Measurements from ENCODE around the gene KRT2.

KRT2 gene

DNA sequence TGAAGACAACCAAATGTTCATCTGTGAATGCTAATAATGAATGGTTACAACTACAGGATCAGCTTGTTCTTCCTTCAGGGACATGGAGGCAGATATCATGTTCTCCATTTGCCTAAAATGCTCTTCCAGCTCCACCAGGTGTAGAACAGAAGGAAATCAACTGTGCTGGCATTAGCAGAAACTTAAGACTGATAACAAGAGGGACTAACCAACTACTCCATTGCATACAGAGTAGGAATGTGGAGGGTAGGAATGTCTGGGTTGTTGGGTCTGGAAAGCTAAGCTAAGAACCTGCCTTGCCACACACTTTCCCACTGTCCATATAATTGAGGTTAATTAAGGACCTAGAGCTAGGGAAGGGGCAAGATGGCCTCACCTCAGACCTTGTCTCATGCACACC lies 11.4 kb upstream of the KRT2 start:
- DNase-seq (ENCODE audit: low read depth), result no peak

DNA sequence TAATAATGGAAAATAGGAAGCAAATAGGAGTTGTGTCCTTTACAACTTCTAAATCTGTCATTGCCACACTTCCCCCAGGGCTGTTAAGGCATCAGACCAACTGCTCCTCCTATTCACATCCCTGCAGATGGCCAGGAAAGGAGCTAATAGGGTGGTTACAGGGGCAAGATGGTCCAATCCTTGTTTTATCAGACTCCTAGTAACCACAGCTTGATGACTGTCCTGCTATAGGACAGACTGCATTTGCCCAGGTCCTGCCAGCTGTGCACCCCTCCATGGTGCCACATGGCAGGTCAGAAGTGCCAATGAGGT lies 10.9 kb upstream of the KRT2 start:
- no peak for DNase-seq (ENCODE audit: low read depth)

DNA sequence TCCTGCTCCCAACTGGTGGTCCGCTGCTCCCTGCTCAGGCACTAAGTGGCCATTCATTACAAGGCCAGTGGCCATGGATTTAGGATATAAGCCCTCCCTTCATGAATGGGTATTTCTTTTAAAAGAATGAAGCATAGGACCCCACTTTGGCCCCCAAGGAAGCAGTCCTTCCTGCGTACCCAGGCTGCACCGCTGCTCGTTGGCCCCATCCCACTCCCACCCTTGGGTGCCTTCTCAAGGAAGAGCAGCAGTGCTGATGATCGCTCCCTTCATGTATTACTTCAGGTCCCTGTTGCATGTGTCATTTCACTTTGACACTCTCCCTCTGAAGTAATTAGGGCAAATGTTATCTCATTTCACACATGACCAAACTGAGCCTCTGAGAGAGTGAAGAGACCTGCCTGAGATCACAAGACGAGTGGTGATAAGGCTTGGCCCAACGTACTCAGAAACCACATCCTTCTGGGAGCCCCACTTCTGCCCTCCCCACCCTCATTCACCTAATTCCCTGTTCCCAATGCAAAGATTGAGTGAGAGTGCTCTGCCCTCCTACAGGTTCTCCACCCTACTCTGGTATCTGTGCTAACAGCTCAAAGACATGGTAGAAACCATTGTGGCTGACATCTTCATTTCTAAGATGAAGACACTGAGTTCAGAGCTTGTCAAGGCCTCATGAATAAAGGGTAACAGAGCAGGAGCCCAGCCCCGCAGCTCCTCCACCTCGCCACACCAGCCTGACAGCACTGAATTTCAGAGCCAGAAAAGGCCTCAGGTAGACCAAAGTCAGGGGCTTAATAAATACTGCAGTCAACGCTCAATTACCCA lies 10.3 kb upstream of the KRT2 start:
- no peak for DNase-seq (ENCODE audit: low read depth)

DNA sequence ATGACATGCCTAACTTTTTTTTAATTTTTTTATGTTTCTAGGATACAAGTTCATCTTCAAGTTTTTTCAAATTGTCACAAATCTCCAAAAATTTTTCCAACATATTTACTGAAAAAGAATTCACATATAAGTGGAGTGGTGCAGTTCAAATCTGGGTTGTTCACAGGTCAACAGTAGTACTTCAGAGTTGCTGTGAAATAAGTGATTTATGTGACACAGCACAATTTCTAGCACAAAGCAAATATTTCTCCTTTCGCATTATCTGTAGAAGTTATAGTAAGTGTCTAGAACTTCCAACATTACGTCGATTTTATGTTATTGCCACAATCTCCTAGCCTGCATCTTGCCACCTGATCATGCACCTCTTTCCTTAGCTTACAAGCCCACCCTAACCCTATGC lies 9.7 kb upstream of the KRT2 start:
- no peak for DNase-seq (ENCODE audit: low read depth)

DNA sequence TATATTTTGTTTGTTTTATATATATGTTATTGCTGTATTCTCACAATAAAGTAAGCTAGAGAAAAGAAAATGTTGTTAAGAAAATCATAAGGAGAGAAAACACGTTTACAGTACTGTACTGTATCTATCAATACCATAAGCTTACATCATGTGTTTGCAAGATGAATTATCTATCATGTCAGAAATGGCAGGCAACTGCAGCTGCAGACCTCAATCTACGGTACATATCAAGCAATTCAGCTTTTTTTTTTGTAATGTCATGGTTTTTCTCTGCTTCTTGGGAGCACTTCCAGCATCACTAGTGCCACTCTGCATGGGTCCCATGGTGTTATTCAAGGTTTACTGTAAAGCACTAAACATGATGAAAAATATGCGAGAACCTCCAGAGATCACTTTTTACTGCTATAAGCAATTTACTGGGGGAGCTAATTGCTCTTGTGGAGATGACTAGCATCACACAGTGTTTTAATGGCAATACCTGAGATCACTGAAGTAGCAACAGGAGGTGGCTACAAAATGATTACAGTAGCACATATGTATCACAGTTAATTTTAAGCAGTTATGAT lies 9.0 kb upstream of the KRT2 start:
- DNase-seq (ENCODE audit: low read depth), result no peak

DNA sequence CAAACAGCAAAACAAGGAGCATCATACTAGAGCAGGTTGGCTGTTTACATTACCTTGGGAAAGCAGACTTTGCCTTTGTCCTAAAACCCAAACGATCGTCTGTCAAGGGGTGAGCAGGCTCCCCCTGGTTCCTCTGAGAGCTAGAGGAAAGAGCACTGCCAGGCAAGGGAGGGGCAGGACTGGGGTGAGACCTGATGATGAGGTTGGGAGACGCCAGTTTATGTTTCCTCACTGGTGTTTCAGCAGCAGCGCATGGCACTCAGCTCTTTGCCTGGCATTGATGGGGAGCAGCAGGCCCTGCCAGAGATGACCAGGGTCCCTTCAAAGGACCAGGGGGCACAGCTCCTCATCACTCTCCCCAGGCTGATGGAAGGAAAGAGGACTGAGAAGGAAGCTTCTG lies 7.9 kb upstream of the KRT2 start:
- DNase-seq (ENCODE audit: low read depth), result no peak

DNA sequence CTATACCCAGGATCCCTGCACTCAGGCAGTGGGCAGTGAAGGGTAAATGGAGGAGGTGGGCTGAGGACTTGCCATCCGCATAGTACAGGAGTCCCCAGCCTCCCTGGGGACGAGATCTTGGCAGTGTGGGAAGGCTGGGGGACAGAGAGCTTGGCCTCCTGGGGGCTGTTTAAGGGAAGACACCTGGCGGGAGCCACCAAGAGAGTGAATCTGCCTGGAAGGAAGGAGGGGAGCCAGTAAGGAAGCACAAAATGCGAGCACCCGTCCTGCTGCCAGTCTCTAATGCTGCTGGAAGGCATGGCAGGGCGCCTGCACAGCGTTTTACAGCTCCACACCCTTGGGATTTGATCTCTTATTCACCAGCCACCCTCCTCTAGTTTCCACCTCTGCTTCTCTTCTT lies 7.4 kb upstream of the KRT2 start:
- no peak for DNase-seq (ENCODE audit: low read depth)

DNA sequence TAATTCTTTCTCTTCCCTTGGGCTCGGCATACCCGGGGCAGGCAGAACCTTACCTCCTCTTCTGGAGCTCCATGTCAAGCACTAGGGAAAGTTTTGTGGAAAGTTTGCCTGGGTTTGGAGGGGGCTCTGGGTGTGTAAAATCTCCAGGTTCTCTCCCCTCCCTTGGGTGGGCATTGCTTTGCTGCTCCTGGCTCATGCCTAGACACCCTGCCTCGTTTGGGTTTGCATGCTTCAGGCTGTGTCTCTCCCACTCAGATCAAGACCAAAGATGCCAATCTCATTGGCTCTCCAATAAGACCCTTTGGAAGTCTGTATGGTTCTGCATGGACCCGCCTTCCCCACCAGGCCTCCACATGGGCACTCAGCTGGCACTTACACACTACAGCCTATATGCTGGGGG lies 6.2 kb upstream of the KRT2 start:
- DNase-seq (ENCODE audit: low read depth), result no peak

DNA sequence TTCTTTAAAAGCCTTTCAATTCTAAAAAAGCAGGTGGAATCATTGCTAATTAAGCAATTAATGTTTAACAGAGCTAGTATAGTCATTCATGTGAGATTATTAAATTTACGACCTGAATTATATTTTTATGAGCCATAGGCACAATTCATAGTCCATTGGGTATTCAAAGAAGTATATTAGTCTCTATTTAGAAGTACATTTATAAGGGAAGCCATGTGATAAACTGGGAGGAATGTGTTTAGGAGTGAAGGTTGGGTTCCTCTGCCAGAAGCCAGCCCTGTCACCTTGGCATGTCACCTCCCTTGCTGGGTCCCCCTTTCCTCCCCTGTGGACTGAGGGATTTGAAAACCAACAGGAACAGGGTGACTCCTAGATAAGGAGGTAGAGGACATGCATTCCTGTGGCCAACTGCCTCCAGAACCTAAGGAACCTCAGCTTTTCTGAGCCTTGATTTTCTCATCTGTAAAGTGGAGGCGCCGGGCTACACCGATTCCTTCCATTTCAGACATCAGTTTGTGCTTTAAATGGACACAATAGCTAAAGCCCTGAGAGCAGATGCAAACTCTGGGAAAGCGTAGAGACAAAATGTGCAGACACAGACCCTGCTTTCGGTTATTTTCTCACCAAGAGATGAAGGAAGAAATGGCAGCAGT lies 5.4 kb upstream of the KRT2 start:
- DNase-seq (ENCODE audit: low read depth), result no peak

DNA sequence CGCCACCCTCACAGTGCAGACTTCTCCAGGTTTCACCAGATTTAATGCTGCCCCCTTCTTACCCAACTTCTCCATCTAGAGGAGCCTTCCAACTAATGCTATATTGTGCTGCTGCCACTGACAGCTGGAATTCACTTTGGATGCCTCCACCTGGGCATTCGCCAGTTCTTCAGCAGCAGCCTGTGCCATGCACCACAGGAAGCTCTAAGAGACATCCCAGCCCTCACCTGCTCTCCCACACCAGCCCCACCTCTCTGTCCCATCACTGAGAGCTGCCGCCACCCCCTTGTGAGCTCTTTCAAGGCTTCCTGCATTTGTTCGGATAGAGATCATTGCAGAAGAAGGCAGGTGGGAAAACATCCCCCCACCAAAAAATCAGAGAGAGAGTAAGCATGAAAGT lies 4.6 kb upstream of the KRT2 start:
- no peak for DNase-seq (ENCODE audit: low read depth)

DNA sequence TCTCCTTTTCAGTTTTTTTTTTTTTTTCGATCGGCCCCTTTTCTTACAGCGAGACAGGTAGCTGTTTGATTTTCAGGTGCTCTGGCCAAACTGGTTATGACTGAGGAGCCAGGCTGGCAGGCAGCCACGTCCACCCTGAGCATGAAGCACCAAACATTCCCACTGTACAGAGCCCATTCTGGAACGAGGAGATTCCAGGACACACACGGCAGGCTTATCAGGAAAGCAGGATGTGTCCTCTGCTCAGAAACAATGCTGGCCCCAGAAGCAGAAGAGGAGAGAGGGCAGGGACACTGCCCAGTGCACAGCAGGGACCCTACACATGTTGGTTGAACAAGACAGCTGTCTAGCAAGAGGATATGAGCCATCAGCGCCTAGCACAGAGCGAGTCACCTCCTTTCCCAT lies 3.7 kb upstream of the KRT2 start:
- no peak for DNase-seq (ENCODE audit: low read depth)

DNA sequence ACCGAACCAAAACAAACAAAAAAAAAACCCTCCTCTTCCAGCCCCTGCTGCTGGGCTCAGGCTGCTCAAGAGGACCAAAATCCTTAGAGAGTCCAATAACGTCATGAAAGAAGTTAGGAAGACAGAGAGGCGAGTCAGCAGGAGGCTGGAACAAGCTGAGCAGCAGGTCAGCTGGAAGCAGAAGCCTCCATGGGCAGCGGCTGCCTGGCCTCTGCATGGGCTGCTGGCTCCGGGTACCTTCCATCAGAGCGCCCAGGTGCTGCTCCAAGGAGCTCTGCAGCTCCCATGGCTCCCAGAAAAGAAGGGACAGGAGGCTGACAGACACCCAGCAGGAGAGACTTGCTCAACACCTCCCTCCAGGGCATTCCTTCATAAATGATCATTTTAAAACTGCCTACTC lies 3.2 kb upstream of the KRT2 start:
- no peak for DNase-seq (ENCODE audit: low read depth)

DNA sequence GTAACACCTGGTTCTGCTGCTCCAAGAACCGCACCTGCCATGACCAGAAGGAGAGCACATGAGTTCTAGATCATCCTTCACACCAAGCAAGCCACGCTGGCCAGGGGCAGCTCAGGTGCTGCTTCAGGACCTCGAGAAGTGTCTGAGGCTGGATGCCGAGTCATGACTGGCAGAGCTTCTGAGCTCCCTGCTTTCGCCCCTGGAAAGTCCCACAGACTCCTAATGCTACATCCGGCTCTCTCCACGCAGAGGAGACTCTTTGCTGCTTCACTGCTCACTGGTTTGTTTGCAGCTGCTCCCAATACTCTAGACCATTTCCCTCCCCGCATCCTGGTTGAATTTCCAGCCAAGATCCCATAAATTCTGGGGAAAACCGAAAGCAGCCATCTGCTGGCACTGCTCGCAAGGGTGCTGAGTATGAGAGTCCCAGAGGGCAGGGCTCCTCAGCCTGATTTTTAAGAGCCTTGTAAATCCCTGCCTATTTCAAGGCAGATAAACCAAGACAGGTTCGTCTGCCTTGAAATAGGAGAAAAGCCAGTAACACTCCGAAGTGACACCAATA lies 1.4 kb downstream of the KRT2 start:
- DNase-seq (ENCODE audit: low read depth), result peak; percentile 3

DNA sequence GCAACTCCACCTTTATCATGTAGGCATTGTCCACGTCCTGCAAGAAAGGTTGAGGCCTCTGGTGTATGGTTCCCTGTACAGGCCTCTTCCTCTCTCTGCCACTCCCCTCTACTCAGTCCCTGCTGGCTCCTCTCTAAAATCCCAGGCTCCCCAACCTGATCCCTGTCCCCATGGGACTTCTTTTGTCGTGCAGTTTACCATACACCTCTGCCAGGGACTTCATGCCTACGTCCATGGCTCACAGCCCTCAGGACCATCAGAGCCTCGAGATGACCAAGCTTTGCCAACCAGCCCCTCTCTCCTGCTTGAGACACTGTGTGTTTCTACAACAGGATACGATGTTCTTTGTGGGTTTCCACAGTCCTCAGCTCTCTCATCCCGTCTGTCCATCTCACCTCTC lies 2.9 kb downstream of the KRT2 start:
- no peak for DNase-seq (ENCODE audit: low read depth)

DNA sequence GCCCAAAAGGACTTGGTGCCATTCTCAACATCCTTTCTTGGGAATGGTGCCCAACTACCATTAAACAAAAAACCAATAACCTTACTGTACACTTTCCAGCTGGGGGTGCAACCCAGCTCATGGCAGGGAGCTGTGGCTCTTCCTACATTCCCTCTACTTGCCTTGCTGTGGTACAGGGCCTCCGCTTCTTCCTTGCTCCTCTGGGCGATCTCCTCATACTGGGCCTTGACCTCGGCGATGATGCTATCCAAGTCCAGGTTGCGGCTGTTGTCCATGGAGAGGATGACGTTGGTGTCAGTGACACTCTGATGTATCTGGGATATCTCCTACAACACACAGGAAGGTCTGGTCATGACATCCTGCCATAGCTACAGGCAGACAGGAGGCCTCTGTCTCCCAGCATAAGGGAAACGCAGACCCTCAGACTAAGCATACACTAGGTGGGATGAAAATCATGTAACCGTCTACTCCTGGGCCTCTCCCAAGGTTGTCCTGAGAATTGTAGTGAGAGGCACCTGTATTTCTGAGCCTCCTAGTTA lies 3.9 kb downstream of the KRT2 start:
- DNase-seq (ENCODE audit: low read depth), result no peak

DNA sequence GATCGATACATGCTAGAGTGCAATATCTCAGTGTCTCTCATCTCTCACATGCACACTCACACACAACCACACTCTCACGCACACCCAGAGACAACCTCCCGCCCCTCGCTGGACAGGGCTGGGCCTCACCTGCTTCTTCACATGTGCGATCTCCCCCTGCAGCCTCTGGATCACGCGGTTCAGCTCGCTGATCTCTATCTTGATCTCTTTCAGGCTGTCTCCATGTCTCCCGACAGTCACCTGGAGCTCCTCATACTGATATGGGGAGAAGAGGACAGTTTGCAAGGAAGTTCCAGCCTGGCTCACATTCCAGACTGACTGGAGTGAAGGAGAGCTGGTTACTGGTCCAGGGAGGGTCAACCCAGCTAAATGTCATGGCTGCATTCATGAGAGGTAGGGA lies 4.4 kb downstream of the KRT2 start:
- no peak for DNase-seq (ENCODE audit: low read depth)

DNA sequence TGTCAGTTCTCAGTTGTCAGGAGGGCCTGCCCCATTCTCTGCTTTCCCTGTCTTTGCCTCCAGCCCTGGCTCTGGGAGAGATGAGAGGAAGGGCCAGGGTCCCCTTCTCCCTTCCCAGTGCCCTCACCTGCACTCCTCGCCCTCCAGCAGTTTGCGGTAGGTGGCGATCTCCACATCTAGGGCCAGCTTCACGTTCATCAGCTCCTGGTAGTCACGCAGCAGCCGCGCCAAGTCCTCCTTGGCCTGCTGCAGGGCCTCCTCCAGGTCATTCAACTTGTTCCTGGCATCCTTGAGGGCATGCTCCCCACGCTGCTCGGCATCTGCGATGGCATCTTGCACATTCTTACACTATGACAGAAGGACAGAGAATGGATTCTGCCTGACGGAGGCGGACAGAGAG lies 5.4 kb downstream of the KRT2 start:
- no peak for DNase-seq (ENCODE audit: low read depth)

DNA sequence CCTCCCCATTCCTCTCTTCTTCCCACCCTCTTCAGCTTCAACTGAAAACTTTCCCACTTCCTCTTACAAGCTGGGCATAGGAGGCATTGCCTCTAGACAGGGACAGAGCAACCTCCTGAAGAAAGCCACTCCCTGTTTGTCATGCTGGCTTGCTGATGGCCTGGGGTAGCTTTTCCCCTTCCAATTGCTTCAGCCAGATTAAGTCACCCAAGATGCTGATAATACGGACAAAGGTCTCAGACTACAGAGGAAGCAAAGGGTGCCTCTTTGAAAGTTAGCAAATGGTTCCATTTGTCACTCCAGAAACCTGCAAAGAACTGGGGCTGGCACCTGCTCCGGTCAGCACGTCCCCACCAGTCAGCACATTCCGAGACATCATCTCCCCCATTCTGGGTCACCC lies 6.0 kb downstream of the KRT2 start:
- DNase-seq (ENCODE audit: low read depth), result no peak

DNA sequence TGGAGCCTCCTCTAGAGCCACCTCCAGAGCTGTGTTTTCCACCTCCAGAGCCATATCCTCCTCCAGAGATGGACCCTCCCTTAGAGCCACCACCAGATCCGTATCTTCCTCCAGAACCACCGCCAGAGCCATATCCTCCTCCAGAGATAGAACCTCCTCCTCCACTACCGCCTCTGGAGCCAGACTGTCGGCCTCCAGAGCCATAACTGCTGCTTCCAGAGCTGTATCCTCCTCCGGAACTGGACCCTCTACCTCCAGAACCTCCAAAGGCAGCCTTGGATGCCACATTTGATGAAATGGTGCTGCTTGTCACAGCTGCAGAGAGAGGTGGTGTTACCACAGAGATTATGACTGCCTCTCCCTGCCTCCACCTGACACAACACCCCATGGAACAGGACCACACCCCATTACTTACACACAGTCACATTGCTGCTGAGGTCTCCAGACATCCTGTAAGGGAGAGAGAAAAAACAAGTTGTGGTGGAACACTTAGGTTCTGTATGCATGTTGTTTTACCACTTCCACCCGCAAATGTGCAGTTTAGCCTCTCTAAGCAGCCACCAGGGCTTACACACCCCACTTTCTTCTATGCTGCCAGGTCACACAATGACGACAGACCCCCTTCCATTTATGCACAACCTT lies 6.8 kb downstream of the KRT2 start:
- DNase-seq (ENCODE audit: low read depth), result no peak

DNA sequence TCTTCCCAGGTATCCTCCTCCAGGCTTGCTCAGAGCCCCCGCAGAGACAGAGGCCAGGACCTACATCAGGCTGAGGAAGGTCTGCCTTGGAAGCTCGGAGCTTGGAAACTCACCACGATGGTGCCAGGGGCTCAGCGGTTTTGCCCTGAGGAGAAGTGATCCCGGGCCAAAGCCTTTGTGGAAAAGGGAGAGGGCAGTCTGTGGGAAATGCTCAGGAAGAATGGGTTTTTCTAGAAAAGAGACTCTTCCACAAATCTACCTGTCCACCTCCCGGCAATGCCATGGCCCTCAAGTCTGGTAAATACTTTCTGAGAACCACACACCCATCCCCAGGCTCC lies 8.0 kb downstream of the KRT2 start:
- no peak for DNase-seq (ENCODE audit: low read depth)

DNA sequence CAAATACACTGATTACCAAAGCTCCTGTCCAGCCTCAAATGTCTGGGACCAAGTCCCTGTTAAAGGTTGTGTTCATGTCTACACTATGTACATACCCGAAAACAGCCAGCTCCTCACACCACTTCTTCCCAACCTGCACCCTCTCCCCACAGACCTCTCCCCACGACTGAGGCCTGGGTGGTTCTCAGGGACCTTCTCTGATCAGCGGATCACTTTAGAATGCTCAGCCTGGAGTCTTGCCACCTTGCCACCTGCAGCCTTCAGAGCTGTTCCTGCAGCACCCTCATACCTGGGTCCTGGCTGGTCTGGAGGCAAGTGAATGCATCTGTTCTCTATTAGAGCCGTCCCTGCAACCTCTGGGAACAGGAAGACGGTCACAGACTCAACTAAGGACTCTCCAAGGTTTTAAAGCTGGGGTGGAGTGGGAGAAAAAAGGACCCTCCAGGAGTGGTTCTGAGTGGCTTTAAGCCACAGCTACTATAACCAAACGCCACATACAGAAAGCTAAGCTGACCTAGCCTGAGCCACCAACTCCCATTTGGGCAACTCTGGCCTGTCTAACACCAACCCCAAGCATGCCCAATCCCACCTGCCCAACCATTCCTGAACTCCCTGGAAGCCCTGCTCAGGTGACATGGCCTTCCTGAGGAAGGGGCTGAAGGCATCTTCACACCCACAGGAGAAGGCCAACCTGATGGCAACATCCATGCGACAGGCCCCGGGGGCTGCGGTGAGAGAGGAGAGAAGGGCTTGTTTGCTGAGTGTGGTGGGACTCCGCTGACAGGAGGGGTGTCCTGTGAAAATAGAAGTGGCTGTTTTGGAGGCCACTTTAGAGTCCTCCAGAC lies 8.6 kb downstream of the KRT2 start:
- no peak for DNase-seq (ENCODE audit: low read depth)

DNA sequence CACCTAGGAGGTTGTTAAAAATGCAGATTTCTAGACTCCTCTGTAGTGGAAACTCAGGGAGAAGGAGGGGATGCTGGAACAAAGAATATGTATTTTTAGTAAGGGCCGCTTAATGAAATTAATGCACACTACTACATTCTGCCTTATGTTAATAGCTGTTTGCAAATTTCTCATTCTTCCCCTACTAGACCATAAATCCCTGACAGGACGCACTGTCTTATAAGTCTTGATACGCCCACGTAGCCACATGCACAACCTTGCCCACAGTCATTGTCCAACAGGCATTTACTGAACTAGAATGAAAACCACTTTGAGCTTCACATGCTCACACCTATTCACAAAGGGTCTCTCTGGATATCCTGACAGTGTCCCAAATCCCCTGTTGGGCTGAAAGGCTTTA lies 10.5 kb downstream of the KRT2 start:
- DNase-seq (ENCODE audit: low read depth), result no peak

Measured in GM04503 (cell line).